HepG2 (cell line): ENCODE results near the gene SMLR1.

Source experiments
- SP1 ChIP-seq, 2 experiments: fragments of 450-650 bp in 1 of 2; sonication (generic) in 1 of 2; formaldehyde crosslinking in 1 of 2; IDR thresholded peaks; 2 replicates each; pipeline versions ENCODE4 v1.4.0 to v1.6.1; 2016 to 2020; ENCODE audit warnings: missing genetic modification reagents in 1 of 2
- ZNF274 ChIP-seq: sonication (generic); formaldehyde crosslinking; IDR thresholded peaks from 2 replicates; pipeline ENCODE4 v1.5.1; 2020; ENCODE audit warnings: mild to moderate bottlenecking, missing genetic modification reagents

GRCh38 chr6:130859161-130859867 is 32.1 kb downstream of the SMLR1 start:
- TF ChIP-seq SP1 (IDR thresholded peaks at IDR 0.05) (no peak), SP1 (CRISPR knock-in tag; IDR thresholded peaks at IDR 0.05) (no peak), ZNF274 (CRISPR knock-in tag) (no peak)
